GM18858 (cell line): ENCODE data around the gene SRPRB.

ENCODE experiments used
- ATAC-seq: cut with Tn5 transposase; IDR thresholded peaks from one replicate; pipeline ENCODE4 v1.9.1; 2021; ENCODE audit not compliant: unreplicated experiment

SRPRB gene

DNA sequence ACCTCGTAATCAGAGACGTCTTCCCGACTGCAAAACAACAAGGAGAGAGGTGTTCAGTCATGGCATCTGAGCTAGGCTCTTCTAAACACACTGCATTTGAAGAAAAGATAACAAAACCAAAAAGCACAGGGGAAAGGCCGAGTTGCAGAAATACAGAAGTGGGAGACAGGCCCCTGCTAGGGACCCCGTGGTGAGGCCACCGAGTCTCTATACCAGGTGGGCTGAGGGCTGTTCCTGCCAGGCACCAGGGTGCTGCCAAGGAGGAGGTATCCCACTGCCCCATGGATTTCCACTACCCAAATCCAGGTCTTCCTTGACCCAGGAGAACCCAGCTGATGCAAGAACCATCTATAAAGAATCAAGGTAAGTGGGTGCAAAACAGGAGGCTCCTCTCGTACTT lies 59.0 kb downstream of the SRPRB start:
- no peak for ATAC-seq

DNA sequence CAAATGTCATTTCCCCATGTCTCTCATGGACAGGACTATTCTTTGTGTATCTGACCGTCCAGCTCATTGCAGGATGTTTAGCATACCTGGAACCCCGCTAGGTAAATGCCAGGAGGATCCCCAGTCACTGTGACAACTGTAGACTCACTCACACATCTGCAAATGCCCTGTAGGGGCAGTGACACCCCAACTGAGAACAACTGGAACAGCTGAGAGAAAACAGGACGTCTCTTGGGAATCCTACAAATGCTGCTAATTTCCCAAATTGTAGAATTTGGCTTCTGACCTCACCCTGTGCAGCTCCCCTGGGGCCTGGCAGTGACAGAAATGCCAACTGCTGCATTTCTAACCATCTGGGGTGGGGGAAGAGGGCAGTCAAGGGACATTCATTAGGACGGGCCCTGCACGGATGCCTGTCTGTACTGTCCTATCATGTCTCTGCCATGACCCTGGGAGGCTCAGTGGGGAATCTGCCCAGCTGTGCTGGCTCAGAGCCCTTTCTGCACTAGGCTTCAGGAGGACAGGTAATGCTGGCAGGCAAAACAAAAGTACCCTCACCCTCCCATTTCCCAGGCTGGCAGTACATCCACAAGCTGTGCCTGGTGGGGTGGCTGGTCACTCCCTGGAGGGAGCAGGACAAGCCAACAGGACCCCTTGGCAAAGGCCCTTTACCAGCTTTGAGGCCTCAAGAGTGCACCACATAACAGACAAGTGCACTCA lies 59.7 kb downstream of the SRPRB start:
- ATAC-seq: no peak

DNA sequence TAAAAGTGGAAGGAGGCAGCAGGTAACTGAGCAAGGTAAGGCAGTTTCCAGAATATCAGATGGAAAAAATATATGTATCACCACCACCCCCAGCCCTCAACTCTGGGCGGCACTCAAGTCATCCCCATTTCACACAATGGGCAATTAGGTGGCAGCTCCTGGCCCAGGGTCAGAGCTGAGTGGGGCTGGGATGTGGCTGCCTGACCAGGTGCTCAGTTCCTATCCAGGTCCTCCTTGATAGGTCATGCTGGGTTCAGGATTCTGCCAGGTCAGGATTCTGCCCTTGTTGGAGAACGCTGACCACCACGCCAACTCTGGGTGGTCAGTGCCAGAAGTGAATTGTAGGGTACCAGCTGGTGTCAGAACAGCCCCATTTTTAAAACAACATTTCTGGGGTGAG lies 60.5 kb downstream of the SRPRB start:
- no peak for ATAC-seq

DNA sequence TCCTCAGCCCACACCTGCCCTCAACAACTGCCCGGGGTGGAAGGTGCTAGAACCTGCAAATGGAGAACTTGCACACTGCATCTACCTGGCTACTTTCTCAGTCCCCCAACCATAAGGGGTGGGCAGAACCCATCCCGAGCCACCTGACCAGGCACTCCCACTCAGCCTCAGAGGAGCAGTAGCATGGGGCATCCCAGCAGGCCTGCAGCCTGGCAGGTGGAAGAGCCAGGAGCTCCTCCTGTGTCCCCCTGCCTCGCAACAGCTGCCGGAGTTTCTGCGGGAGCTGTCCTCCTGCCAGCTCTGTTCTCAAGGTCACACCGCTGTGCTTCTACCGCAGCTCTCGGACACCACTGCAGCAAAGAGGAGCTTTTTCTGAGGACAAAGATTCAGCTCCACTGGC lies 62.6 kb downstream of the SRPRB start:
- no peak for ATAC-seq

DNA sequence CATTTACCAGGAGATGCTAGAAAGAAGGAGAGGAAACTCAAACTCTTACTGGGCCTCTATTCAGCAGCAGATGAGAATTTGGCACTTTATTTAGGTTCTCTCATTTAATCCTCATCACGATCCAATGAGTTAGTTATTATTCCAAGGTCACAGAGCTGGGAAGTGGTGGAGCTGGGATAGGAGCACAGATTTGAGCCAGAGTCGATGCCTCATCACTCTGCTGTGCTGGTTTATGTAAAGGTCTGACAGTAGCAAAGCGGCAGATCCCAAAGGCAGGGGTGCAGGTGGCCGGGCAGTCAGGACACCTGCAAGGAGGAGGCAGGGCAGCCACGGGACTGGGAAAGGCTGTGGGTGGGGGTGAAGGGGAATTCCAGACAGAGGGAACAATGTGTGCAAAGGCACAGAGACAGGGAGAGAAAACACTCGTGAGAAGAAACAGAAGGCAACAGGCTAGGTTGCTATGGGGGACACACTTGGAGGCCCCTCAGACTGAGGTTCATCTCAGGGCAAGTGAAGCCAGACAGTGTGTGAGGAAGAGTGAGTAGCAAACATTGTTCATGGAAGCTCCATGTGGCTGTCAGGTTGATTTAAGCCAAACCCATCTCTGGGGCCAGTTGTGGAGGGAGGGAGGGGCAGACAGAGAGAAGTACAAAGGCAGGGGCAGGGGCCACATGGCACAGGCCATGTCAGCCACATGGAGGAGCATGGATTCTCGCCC lies 63.3 kb downstream of the SRPRB start:
- no peak for ATAC-seq

DNA sequence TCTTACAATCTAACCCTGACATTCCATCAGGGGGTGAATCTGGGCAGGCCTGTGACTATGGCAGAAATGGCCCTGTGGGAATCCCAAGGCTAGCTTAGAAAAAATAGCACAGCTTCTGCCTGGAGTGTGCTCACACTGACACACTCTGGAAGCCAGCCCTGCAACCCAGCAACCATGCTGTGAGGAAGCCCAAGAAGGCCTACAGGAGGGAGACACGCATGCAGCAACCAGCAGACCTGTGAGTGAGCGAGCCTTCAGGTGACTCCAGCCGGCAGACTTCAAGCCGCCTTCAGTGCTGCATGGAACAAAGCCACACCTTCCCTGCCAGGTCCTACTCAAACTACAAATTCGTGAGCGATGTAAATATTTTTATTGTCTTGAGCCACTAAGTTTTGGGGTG lies 64.0 kb downstream of the SRPRB start:
- ATAC-seq: no peak

DNA sequence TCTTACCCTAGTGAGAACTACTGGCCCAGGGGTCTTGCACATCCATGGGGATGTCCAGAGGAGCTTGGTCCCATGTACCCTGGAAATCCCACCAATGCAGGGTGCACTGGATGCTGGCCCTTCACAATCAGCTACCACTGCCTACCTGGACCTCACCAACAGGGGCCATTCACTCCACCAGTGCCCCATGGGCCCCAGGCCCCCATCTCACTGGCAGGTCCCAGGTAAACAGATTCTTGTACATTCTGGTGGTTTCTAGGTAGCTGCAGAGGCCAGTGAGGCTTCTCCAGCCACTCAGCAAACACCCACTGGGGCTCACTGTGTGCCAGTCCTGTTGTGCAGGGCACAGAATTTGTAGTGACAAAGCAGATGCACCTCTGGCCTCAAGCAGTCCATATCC lies 65.2 kb downstream of the SRPRB start:
- no peak for ATAC-seq
